ENCODE results near the gene ADGRL3. TPM values are rescaled to one million over a fixed set of nuclear protein-coding genes. Genes with fewer than 3 reads are reported as not detected.

Gene ADGRL3
- total RNA-seq, 1 donor from 2014 or later, result 44.8 TPM

GRCh38 chr4:61199873-61200186 is 296 bp upstream of the ADGRL3 start:
- TF ChIP-seq, protein P1, sequence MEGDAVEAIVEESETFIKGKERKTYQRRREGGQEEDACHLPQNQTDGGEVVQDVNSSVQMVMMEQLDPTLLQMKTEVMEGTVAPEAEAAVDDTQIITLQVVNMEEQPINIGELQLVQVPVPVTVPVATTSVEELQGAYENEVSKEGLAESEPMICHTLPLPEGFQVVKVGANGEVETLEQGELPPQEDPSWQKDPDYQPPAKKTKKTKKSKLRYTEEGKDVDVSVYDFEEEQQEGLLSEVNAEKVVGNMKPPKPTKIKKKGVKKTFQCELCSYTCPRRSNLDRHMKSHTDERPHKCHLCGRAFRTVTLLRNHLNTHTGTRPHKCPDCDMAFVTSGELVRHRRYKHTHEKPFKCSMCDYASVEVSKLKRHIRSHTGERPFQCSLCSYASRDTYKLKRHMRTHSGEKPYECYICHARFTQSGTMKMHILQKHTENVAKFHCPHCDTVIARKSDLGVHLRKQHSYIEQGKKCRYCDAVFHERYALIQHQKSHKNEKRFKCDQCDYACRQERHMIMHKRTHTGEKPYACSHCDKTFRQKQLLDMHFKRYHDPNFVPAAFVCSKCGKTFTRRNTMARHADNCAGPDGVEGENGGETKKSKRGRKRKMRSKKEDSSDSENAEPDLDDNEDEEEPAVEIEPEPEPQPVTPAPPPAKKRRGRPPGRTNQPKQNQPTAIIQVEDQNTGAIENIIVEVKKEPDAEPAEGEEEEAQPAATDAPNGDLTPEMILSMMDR (IDR thresholded peaks at IDR 0.05; ENCODE audit: unreplicated experiment), result no peak
- Mint-ChIP-seq H3K27ac (ENCODE audit: unreplicated experiment) (peak overlapping the region; percentile 83), H3K4me3 (ENCODE audit: unreplicated experiment) (peak overlapping the region; percentile 91), H3K27me3 (ENCODE audit: unreplicated experiment) (peaks cover 25% of the 10 kb centered on the region), H3K36me3 (ENCODE audit: low read depth, unreplicated experiment) (no peaks in the 10 kb centered on the region), H3K9me3 (ENCODE audit: unreplicated experiment) (no peaks in the 10 kb centered on the region), H3K4me1 (ENCODE audit: unreplicated experiment) (peaks cover 26% of the 10 kb centered on the region)
- no peak for DNase-seq (ENCODE audit: low spot score)

DNA sequence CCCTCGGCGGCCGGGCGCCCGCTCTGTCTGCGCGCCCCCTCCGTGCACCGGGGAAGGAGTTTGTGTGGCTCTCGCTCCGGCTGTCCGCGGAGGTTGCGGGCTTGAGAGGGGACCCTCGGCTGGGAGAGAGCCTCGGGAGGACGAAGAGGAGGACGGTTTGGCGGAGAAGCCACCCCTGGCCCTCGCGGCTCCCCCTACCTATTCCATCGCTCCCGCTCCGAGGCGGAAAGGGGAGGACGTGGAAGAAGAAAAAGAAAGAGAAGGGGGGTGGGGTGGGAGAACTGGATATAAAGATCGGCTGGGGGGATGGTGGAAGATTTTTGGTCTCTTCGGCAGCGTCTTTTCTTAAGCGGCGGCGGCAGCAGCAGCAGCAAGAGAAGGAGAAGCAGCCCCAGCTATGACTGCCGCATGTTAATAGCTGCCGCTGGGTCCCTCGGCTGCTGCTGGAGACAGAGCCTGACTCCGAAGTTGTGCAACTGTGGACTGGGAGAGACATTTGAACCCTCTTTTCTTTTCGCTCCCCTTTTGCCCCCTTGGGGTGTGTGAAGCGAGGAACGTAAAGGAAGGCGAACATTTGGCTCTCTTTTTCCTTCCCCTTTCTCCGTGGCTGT is 895 bp downstream of the ADGRL3 start:
- peaks cover 25% of the 10 kb centered on the region for H3K27me3 Mint-ChIP-seq (ENCODE audit: unreplicated experiment)
- H3K27ac Mint-ChIP-seq (ENCODE audit: unreplicated experiment), result peak overlapping the region; percentile 89
- no peaks in the 10 kb centered on the region for H3K36me3 Mint-ChIP-seq (ENCODE audit: low read depth, unreplicated experiment)
- H3K4me1 Mint-ChIP-seq (ENCODE audit: unreplicated experiment), result peaks cover 33% of the 10 kb centered on the region
- H3K9me3 Mint-ChIP-seq (ENCODE audit: unreplicated experiment), result no peaks in the 10 kb centered on the region
- H3K4me3 Mint-ChIP-seq (ENCODE audit: unreplicated experiment), result peak overlapping the region; percentile 99
- TF ChIP-seq, protein P1 (IDR thresholded peaks at IDR 0.05; ENCODE audit: unreplicated experiment), result no peak
- DNase-seq (ENCODE audit: low spot score), result peak; percentile 44

DNA sequence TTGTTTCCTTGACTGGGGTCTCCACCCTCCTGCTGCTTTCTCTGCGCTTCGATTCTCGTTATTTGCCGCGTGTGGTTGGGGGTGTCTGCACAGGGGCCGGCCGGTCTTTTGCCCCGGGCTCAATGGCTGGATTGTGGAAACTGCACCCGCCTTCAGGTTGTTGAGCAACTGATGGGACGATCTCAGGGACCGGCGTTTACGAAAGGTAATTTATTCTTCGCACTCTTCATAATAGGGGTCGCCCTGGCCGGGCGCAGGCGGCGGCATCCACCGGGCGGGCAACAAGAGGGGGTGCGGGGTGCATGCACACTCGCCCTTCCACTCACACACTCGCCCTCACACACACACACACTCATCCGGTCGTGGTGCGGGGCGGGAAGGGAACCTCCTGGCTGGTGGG is 1.4 kb downstream of the ADGRL3 start:
- TF ChIP-seq, protein P1 (IDR thresholded peaks at IDR 0.05; ENCODE audit: unreplicated experiment), result no peak
- DNase-seq (ENCODE audit: low spot score), result peak; percentile 30
- Mint-ChIP-seq H3K27ac (ENCODE audit: unreplicated experiment) (peak overlapping the region; percentile 89), H3K9me3 (ENCODE audit: unreplicated experiment) (no peaks in the 10 kb centered on the region), H3K27me3 (ENCODE audit: unreplicated experiment) (peaks cover 25% of the 10 kb centered on the region), H3K4me1 (ENCODE audit: unreplicated experiment) (peaks cover 33% of the 10 kb centered on the region), H3K4me3 (ENCODE audit: unreplicated experiment) (peak overlapping the region; percentile 99), H3K36me3 (ENCODE audit: low read depth, unreplicated experiment) (no peaks in the 10 kb centered on the region)

DNA sequence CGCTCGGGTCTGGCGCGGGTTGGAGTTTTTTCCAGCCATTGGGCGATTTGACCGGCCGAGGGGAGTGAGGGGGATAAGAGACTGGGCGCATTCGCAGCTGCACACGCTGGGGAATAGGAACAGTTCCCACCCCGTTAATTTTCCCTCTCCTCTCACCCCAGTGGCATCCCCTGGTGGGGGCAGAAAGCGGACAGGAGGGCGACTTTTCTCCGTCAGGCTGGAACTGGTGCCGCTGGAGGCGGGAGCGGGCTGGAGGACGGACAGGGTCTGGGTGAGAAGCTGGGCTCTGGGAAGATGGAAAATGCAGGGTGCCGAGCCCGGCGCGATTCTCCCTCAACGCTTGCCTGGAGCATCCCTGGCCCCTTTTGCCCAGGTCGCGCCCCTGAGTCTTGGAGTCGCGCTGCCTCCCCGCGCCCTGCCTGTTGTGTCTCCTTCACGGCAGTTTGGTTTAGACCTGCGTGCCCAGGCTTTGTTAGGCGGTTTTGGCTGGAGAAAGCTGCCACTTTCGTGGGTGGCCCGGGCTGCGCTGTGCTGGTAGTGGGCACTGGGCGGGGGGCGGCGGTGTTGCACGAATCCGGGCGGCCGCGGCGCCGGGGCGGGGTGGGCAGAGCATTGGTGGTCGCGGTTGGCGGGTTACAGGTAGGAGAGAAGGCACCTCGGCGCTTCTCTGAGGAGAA is 2.0 kb downstream of the ADGRL3 start:
- peak overlapping the region; percentile 99 for H3K4me3 Mint-ChIP-seq (ENCODE audit: unreplicated experiment)
- peak; percentile 39 for DNase-seq (ENCODE audit: low spot score)
- no peaks in the 10 kb centered on the region for H3K9me3 Mint-ChIP-seq (ENCODE audit: unreplicated experiment)
- H3K27ac Mint-ChIP-seq (ENCODE audit: unreplicated experiment), result peak overlapping the region; percentile 89
- TF ChIP-seq, protein P1 (IDR thresholded peaks at IDR 0.05; ENCODE audit: unreplicated experiment), result no peak
- H3K4me1 Mint-ChIP-seq (ENCODE audit: unreplicated experiment), result peaks cover 33% of the 10 kb centered on the region
- no peaks in the 10 kb centered on the region for H3K36me3 Mint-ChIP-seq (ENCODE audit: low read depth, unreplicated experiment)
- H3K27me3 Mint-ChIP-seq (ENCODE audit: unreplicated experiment), result peaks cover 23% of the 10 kb centered on the region

Measured in endothelial cell (in vitro differentiated cells).